Measurements from ENCODE around the gene CARD11.

Gene CARD11

GRCh38 chr7:3008386-3008785, 35.3 kb downstream of the CARD11 start:
- DNase-seq = no peak
- no peaks in the 10 kb centered on the region for H3K27me3 ChIP-seq (replicated peaks)
- H3K27ac ChIP-seq = no peak overlapping the region
- in situ Hi-C loops (cut with HindIII; ENCODE audit: low pct_ligation_motif_present, low sequenced_read_pairs) = no loop called here
- H3K4me3 ChIP-seq (ENCODE audit: low read depth, low read length) = no peak overlapping the region
- no peaks in the 10 kb centered on the region for H3K36me3 ChIP-seq (replicated peaks)
- TF ChIP-seq CTCF (IDR thresholded peaks at IDR 0.05; ENCODE audit: low read depth, low read length, missing control alignments) = no peak

- in situ Hi-C loops (cut with HindIII; ENCODE audit: low pct_ligation_motif_present, low sequenced_read_pairs) = no loop called here
- no peak for DNase-seq
- Histone ChIP-seq H3K27ac (no peak overlapping the region), H3K36me3 (replicated peaks) (no peaks in the 10 kb centered on the region), H3K4me3 (ENCODE audit: low read depth, low read length) (no peak overlapping the region), H3K27me3 (replicated peaks) (no peaks in the 10 kb centered on the region)
- no peak for TF ChIP-seq CTCF (IDR thresholded peaks at IDR 0.05; ENCODE audit: low read depth, low read length, missing control alignments)
Measured at GRCh38 chr7:3007696-3008095, 36.0 kb downstream of the CARD11 start.

DNA sequence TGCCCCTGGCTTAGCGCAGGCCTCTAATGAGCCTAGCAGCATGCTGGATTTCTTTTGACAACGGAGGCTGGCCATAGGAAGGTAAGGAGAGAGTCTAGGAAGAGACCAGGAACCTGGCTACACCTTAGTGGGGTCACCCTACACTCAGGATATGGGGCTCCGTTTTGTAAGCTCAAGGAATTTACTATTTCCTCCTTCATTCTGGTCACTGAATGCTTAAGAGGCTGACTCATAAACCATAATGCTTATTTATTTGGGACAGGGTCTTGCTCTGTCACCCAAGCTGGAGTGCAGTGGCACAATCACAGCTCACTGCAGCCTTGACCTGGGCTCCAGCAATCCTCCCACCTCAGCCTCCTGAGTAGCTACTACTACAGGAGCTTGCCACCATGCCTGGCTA, 38.4 kb downstream of the CARD11 start:
- no peak for TF ChIP-seq CTCF (IDR thresholded peaks at IDR 0.05; ENCODE audit: low read depth, low read length, missing control alignments)
- Histone ChIP-seq H3K27ac (no peak overlapping the region), H3K36me3 (replicated peaks) (no peaks in the 10 kb centered on the region), H3K27me3 (replicated peaks) (no peaks in the 10 kb centered on the region), H3K4me3 (ENCODE audit: low read depth, low read length) (no peak overlapping the region)
- DNase-seq = no peak
- in situ Hi-C loops (cut with HindIII; ENCODE audit: low pct_ligation_motif_present, low sequenced_read_pairs) = no loop called here

DNA sequence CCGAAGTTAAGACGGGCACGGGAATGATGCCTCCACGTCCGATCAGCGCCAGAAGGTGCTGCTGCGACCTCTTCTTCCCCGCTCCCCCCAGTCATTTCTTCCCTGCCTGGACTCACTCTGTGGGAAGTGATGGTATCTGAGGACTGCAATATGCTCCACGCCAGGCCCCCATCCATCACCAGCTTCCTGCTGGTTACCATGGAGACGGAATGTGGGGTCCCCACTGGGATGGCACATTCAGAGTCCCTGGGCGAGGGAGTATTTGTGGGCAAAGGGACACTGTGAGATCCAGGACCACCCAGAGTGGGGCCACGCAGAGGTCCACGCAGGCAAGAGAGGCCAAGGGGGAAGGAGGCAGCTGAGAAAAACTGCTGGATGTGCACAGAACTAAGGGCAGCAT, 39.7 kb downstream of the CARD11 start:
- H3K36me3 ChIP-seq (replicated peaks) = no peaks in the 10 kb centered on the region
- in situ Hi-C loops (cut with HindIII; ENCODE audit: low pct_ligation_motif_present, low sequenced_read_pairs) = no loop called here
- H3K27ac ChIP-seq = no peak overlapping the region
- H3K27me3 ChIP-seq (replicated peaks) = no peaks in the 10 kb centered on the region
- DNase-seq = no peak
- no peak for TF ChIP-seq CTCF (IDR thresholded peaks at IDR 0.05; ENCODE audit: low read depth, low read length, missing control alignments)
- H3K4me3 ChIP-seq (ENCODE audit: low read depth, low read length) = no peak overlapping the region

- no peak for DNase-seq
- Histone ChIP-seq H3K27me3 (replicated peaks) (no peaks in the 10 kb centered on the region), H3K27ac (no peak overlapping the region), H3K36me3 (replicated peaks) (no peaks in the 10 kb centered on the region), H3K4me3 (ENCODE audit: low read depth, low read length) (no peak overlapping the region)
- in situ Hi-C loops (cut with HindIII; ENCODE audit: low pct_ligation_motif_present, low sequenced_read_pairs) = no loop called here
- TF ChIP-seq CTCF (IDR thresholded peaks at IDR 0.05; ENCODE audit: low read depth, low read length, missing control alignments) = no peak
Measured at GRCh38 chr7:3002631-3003030, 41.0 kb downstream of the CARD11 start.

DNA sequence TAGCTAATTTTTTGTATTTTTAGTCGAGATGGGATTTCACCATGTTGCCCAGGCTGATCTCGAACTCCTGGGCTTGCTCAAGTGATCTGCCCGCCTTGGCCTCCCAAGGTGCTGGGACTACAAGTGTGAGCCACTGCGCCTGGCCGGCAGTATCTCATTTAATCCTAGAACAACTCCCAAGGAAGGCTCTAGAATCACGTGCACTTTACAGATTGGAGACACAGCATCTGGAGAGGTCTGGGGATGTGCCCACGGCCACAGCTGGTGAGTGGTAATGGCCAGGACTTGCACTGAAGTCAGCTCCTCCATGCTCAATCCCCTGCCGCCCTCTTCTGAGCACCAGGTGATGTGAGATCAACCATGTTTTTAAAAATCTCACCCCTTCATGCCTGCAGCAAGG, 43.1 kb downstream of the CARD11 start:
- no peak for DNase-seq
- Histone ChIP-seq H3K27ac (no peak overlapping the region), H3K36me3 (replicated peaks) (no peaks in the 10 kb centered on the region), H3K4me3 (ENCODE audit: low read depth, low read length) (no peak overlapping the region), H3K27me3 (replicated peaks) (no peaks in the 10 kb centered on the region)
- in situ Hi-C loops (cut with HindIII; ENCODE audit: low pct_ligation_motif_present, low sequenced_read_pairs) = no loop called here
- TF ChIP-seq CTCF (IDR thresholded peaks at IDR 0.05; ENCODE audit: low read depth, low read length, missing control alignments) = no peak

All from brain microvascular endothelial cell (primary cell).